HG03521 (cell line): ENCODE data around the gene TECPR2.

Experiments used
- ATAC-seq: cut with Tn5 transposase; IDR thresholded peaks from one replicate; pipeline ENCODE4 v1.9.1; 2021; ENCODE audit warnings: mild to moderate bottlenecking, moderate library complexity; ENCODE audit not compliant: unreplicated experiment

Gene TECPR2

DNA sequence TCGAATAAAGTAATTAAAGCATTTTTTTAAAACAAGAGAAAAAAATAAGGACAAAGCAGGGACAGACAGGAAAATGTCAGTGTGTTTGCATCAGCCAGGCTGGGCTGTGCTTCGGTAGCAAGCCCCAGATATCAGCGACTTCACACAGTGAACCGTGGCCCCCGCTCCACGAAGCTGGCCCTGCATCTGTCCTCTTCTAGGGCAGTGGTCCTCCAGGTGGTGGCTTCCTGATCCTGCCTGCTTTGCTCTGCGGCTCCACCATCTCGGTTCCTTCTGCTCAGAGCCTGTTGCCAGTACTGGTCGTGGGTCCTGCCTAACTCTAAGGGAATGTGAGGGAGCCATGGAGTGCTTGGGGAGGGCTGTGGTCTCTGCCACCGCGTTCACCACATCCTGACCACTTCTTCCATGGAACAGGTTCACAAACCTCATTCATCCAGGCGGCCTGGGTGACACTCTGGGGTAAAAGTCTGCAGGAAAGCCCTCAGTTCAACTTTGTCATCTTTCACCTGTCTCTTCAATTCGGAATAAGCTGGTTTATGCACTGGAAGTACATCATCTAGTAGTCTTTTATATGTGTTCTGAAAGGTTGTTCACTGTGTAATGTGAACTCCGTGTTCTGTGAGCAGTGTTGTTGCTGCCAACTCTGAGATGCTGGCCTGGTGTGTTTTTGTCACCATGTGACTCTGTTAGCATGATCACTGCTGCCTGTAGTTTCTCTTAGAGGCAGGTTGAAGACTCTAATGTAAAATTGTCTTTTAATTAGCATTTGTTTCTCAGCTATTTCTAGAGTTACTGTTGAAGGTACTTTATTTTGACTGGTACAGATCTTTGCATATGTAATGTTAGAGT is 99.0 kb downstream of the TECPR2 start:
- no peak for ATAC-seq

- ATAC-seq, result no peak
These were observed 99.7 kb downstream of the TECPR2 start for GRCh38 chr14:102462391-102462790.

DNA sequence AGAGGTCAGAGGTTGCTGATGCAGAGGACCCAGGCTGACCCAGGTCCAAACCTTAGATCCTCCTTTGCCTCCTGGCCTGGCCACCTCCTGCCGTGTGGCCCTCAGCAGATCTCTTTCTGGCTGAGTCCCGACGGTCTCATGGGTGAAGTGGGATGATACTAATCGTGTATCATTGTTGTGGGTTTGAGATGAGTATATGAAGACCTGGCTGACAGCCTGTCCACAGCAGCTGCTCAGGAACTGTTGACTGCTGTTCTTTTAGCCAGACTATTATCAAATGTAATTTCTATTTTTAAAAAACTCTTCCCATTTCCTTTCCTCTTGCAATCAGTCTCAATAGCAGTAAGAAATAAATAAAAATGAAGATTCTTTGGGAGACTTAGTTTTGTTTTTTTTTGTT is 101.3 kb downstream of the TECPR2 start:
- no peak for ATAC-seq

DNA sequence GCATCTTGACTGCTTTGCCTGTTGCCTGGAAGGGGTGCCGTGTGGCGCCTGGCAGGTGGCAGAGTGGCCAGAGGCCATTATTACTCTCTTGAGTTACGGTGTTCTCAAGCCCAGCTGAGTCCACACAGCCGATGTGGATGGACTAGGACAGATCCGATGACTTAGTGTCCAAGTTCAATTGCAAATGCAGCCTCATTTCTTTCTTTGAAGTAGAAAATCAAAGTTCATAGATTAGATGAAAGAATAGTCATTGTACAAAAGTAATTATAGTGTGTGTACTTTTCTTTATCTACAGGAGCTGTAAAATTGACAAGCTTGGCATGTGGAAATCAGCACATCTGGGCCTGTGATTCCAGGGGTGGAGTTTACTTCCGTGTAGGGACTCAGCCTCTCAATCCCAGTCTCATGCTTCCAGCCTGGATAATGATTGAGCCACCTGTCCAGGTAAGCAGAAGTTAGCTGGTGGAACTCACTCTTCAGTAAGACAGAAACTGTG is 102.2 kb downstream of the TECPR2 start:
- ATAC-seq, result no peak

GRCh38 chr14:102469261-102469660 is 106.5 kb downstream of the TECPR2 start:
- ATAC-seq, result no peak

DNA sequence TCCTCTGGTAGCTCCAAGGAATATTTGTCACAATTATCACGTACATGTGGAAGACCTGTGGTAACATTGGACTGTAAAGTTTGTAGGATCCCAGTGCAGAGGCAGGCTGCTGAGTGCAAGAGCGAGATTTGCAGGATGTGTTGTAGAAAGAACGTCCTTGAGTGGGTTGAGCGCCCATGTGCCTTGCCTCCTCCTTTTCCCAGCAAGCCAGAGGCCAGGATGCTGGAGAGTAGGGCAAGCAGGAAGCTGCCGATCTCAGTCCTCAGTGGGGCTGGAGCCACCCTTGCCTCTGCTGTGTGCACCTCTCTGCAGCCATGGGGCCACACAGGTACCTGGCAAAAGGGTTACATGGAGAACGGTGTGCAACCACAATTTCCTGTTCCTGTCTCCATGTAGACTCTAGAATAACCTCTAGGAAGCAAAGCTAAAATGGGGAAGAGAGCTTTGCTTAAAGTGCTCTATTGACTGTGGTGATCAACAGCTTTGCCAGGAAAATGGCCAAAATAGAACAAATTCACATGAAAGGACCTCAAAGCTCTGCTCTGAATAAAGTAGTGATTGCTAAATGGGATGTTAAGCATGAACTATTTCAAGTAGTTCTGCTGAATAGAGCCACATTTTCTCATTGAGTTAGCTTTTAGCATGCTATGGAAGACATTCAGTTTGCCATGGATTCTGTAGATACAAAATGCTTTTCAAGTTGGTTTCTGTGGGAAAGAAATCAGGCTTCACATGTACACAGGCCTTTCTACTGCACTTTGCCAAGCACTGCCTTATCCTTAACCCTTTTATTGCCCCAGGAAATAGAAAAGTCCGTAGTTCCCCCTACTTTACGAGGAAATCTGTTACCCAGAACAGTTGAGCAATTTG is 109.4 kb downstream of the TECPR2 start:
- ATAC-seq, result no peak

GRCh38 chr14:102472791-102473150 is 110.0 kb downstream of the TECPR2 start:
- ATAC-seq, result no peak

DNA sequence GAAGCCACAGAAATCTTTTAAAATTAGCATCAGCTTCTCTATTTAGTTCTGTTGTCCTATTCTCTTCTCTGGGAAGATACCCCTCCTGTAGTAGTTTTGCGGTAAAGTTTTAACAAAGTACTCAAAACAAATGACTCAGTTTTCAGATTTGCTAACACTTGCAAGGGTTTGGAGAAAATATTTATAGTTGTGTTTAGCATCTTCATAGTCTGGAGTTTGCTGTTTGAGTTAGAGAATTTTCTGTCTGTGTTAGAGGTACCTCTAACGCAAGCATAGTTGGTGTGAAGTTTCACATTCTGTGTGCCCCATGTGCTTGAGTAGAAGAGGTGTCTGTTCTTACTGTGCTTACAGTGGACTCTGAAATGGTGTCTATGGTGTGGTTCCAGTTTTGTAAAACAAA is 110.8 kb downstream of the TECPR2 start:
- ATAC-seq, result no peak

- ATAC-seq, result no peak
These were observed 112.2 kb downstream of the TECPR2 start for GRCh38 chr14:102474934-102475333.

GRCh38 chr14:102479107-102479506 is 116.4 kb downstream of the TECPR2 start:
- ATAC-seq, result no peak

DNA sequence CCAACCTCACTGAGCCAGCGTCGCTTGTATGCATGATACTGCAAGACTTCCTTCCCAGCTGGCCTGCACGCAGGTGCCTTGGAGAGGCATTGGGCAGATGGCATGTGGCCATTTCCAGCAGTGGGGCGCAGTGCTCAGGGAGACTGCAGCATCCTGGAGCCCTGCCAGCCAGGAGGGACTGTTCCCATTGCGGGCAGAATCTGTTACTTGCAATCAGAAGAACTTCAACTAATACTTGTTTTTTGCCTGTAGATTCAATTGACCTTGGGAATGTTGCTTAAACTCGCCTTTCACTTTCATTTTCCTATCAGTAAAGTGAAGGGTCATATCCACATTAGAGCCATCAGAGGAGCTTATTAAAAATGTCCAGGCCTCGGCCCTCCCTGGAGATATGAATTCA is 117.0 kb downstream of the TECPR2 start:
- ATAC-seq, result no peak

DNA sequence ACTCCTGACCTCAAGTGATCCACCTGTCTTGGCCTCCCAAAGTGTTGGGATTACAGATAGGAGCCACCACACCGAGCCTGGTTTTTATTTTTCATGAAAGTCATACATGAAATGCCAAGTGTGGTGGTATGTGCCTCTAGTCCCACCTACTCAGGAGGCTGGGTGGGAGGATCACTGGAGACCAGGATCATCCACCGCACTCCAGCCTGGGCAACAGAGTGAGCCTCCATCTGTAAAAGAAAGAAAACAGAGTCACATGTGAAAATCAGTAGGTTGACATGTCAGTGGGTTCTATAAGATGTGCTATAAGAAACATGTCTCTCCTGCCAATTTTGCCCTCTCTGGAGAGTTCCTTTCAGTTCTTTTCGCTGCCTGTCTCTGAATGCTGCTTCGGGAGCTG is 118.6 kb downstream of the TECPR2 start:
- no peak for ATAC-seq

GRCh38 chr14:102481791-102482238 is 119.1 kb downstream of the TECPR2 start:
- no peak for ATAC-seq

DNA sequence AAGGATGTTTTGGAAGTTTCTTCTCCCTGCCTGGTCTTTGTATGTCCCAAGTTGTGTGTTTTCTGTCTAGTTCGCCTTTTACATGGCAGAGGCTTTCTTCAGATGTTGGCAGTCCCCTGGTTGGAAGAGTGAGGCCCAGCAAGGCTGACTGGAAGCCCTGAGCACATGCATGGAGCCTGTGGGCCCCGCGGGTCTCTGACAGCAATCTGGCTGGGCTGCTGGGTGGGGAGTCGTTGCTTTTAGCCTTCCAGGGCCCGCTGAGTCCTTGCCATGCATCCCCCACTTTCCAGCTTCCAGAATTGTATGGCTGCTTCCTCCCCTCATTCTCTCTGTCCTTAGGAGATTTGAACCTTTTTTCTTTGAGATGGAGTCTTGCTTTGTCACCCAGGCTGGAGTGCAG is 121.6 kb downstream of the TECPR2 start:
- no peak for ATAC-seq

- ATAC-seq, result no peak
These were observed 123.2 kb downstream of the TECPR2 start for GRCh38 chr14:102485693-102486512.

DNA sequence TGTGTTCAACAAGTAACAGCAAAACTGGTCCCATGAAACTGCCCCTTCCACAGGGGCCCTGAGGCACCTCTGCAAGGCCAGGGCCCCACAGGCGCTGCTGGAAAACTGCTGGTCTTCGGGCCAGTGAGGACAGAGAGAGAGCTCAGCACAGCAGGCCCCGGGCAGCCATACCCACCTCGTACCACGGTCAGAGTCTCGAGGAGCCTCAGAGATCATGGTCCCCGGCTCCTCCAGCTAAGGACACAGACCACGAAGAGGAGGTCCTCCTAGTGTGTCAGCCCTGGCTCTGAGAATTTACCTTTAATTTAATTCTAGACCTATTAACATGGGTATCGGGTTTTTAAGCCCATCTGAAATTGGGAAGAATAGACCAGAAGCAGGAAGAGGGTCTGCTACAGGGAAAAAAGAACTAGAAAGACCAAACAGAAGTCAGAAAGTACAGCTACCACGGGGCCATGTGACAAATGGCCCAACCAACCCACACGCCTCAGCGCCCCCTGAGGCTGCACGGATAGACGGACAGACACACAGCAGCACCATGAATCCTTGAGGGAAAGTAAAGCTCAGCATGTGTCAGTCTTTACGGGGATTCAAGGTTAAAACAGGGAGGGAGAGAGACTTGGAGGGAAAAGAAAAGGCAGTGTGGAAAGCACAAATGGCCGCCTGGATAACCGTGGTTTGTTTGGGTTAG is 123.9 kb downstream of the TECPR2 start:
- ATAC-seq, result no peak

DNA sequence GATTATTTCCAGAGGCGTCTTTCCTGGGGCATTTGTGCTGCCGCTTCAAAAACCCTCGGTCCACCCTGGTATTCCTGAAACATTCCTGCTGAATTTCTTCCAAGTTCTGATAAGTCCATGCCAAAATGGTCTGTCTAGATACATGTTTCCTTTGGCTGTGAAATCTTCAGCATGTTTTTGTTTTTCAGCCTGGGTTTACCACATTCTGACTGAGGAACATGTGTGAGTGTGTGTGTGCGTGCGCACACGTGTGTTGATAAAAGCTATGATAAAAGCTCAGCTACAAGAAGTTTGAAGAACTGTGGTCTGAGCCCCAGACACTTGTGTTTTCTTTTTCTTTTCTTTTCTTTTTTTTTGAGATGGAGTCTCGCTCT is 124.5 kb downstream of the TECPR2 start:
- ATAC-seq, result no peak

- ATAC-seq, result no peak
These were observed 127.7 kb downstream of the TECPR2 start for GRCh38 chr14:102490456-102490855.

DNA sequence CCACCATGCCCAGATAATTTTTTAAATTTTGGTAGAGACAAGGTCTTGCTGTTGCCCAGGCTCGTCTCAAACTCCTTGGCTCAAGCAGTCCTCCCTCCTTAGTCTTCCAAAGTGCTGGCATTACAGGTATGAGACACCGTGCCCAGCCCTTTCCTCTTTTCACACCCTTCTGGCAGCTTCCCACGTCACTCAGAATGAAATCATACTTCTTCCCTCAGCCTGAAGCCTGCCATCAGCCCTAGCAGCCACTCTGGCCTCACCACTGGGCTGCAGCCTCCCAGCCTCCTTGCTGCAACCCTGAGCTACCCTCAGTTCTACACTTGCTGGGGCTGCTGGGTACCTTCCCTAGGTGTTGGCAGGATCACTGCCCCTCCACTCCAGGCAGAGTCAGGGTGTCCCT is 128.6 kb downstream of the TECPR2 start:
- no peak for ATAC-seq

DNA sequence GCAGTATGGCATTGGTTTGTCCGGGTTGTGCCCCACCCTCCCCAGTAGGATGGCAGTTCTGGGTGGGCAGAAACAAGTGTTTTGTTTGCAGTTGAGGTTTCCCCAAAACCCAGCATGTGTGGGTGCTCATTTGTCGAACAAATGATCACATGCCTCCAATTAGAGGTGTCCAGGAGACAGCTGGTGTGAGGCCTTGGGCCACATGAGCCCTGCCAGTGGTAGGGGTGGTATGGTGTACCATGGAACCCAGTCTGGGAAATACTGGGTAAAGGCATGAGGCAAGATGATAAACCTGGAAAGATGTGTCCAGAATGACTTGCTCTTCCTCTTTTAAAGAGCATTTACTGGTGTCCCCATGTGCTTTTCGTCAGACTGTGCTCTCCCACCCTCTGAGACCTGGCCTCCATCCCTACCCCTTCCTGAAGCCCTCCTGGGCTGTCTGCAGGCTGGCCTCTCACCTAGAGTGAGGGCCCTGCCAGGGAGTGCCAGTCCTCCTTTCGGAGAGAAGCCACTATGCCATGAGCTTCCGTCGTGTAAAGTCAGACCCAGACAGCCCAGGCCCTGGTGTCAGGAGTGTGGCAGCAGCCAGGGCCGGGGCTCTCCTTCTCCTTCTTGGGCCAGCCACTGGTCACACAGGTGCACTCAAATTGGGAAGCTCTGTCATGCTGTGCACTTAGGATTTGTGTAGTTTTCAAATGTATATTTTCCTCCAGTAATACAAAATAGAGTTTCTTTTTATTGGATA is 129.2 kb downstream of the TECPR2 start:
- ATAC-seq, result no peak
